Transverse colon (tissue), 4 donors: Measurements from ENCODE around the gene SP140L.

Source experiments
- CTCF ChIP-seq, 5 experiments: fragments of 200-600 bp in 3 of 5; fragments of 450-650 bp in 2 of 5; sonication (generic) in 3 of 5; IDR thresholded peaks; 1 replicate in 2 of 5; 2 replicates in 3 of 5; pipeline ENCODE4 v1.5.1; 2016 to 2017; ENCODE audit warnings: antibody characterized with exemption in 5 of 5, inconsistent platforms in 3 of 5, mild to moderate bottlenecking in 2 of 5, moderate library complexity in 1 of 5
- EP300 ChIP-seq: sonication (generic); formaldehyde crosslinking; IDR thresholded peaks from one replicate; pipeline ENCODE4 v1.6.1; 2017; ENCODE audit warnings: antibody characterized with exemption, low read depth
- POLR2A ChIP-seq: fragments of 450-650 bp; IDR thresholded peaks from one replicate; pipeline ENCODE4 v1.6.1; 2016; ENCODE audit warnings: antibody characterized with exemption, mild to moderate bottlenecking, moderate library complexity
- POLR2AphosphoS5 ChIP-seq, 3 donors: sonication (generic); formaldehyde crosslinking; IDR thresholded peaks; one replicate each; pipeline ENCODE4 v1.6.1; 2016; ENCODE audit warnings: antibody characterized with exemption in 3 of 3

DNA sequence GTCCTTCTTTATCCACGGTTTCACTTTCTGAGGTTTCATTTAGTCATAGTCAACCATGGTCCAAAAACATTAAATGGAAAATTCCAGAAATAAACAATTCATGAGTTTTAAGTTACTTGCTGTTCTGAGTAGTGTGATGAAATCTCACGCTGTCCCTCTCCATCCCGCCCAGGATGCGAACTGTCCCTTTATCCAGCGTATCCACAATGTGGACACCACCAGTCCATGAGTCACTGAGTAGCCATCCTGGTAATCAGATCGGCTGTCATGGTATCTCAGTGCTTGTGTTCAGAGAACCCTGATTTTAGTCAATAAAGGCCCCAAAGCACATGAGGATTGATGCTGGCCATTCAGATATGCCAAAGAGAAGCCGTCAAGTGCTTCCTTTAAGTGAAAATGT, 3.7 kb downstream of the SP140L start:
- no peak for TF ChIP-seq CTCF (IDR thresholded peaks at IDR 0.05)
- no peak for TF ChIP-seq POLR2A
- TF ChIP-seq POLR2AphosphoS5 (IDR thresholded peaks at IDR 0.05): no peak
- no peak for TF ChIP-seq EP300
